ENCODE results near the gene PTMA. TPM values are rescaled to one million over a fixed set of nuclear protein-coding genes. Genes with fewer than 3 reads are reported as not detected.

PTMA gene
- total RNA-seq, 1 experiment from 2014 or later = 1,279 TPM

Other genes starting within 250 kb of the PTMA start
- 217 and 344 TPM in 2 replicates for gene NCL, start 244.0 kb upstream of the PTMA start, total RNA-seq (2014; rRNA removed; shearing (Covaris generic))
- gene NMUR1, start 178.1 kb upstream of the PTMA start, total RNA-seq (2014; rRNA removed; shearing (Covaris generic)) = not detected in 2 replicates
- not detected in 2 replicates for gene TEX44, start 115.7 kb upstream of the PTMA start, total RNA-seq (2014; rRNA removed; shearing (Covaris generic))
- gene PDE6D, start 72.8 kb downstream of the PTMA start, total RNA-seq (2014; rRNA removed; shearing (Covaris generic)) = 41.0 and 41.9 TPM in 2 replicates
- gene COPS7B, start 77.9 kb downstream of the PTMA start, total RNA-seq (2014; rRNA removed; shearing (Covaris generic)) = 39.4 and 43.5 TPM in 2 replicates
- 0.12 TPM in 1 of 2 replicates, not detected in the other for gene NPPC, start 217.9 kb downstream of the PTMA start, total RNA-seq (2014; rRNA removed; shearing (Covaris generic))

All from A172 (cell line).